22Rv1 (cell line): Measurements from ENCODE around the gene SERPINB7.

Experiments
- H3K27ac ChIP-seq: fragments of 450-650 bp; 2 replicates; pipeline ENCODE4 v1.5.1; 2017
- ZFX ChIP-seq: fragments of 450-650 bp; IDR thresholded peaks from 2 replicates; pipeline ENCODE4 v1.6.1; 2017; ENCODE audit warnings: antibody characterized with exemption, borderline replicate concordance
- TF ChIP-seq, protein P1 (sequence below): fragments of 450-650 bp; IDR thresholded peaks from 2 replicates; pipeline ENCODE4 v1.5.1; 2017; ENCODE audit warnings: mild to moderate bottlenecking

Gene SERPINB7

DNA sequence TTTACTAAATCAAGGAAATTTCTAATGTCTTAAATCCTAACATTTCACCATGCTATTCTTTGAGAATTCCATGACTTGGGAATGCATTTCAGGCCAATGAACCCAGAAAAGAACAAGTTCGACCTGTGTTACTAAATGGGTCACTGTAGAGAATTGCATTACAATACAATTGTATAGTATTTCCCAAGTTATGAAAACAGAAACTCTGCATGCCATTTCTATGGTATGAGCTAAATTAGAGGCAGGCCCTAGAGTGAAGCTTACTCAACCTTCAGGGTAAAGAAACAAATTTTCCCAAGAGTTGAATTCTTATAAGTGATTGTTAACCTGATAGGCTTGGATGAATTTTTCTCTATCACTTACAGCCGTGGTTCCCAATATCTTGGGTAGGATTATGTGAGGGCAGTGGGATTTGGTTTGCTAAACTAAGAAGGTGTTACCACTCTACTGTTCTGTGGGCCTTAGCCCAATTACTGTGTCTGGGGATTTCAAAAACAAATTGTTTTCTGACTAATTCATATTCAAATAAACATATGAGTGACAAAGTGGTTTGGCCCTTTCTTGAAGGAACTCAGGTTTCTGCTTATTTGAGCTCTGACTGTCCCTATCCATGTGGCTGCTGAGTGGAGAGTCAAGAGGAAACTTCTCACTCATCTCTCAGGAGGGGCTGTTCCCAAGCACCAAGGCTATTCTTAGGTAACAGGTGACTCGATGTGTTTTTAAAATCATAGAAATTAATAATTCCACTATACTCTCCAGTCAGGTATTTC lies 11.2 kb upstream of the SERPINB7 start:
- H3K27ac ChIP-seq: no peak overlapping the region

DNA sequence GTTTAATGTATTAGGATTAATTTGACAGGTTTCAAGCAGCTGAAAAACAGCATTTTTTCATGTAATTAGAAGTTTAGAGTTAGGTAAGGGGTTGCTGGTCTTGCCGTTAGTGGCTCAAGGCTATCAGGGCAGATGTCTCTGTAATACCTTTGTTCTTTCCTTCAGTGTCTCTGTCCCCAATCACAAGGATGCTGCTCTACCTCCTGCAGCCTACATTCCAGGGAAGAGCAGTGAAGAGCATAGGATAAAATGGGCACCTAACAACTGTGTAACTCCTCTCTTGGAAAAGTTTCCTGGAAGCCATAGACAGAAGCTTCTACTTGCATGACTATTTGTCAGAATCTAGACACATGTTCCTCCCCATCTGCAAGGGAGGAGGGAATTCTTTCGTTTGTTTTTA lies 9.4 kb upstream of the SERPINB7 start:
- no peak overlapping the region for H3K27ac ChIP-seq
- TF ChIP-seq, protein P1, sequence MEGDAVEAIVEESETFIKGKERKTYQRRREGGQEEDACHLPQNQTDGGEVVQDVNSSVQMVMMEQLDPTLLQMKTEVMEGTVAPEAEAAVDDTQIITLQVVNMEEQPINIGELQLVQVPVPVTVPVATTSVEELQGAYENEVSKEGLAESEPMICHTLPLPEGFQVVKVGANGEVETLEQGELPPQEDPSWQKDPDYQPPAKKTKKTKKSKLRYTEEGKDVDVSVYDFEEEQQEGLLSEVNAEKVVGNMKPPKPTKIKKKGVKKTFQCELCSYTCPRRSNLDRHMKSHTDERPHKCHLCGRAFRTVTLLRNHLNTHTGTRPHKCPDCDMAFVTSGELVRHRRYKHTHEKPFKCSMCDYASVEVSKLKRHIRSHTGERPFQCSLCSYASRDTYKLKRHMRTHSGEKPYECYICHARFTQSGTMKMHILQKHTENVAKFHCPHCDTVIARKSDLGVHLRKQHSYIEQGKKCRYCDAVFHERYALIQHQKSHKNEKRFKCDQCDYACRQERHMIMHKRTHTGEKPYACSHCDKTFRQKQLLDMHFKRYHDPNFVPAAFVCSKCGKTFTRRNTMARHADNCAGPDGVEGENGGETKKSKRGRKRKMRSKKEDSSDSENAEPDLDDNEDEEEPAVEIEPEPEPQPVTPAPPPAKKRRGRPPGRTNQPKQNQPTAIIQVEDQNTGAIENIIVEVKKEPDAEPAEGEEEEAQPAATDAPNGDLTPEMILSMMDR: no peak
- no peak for TF ChIP-seq ZFX

More for the DNA sequence above, 11.2 kb upstream of the SERPINB7 start:
- no peak for TF ChIP-seq ZFX
- TF ChIP-seq, protein P1: no peak

DNA sequence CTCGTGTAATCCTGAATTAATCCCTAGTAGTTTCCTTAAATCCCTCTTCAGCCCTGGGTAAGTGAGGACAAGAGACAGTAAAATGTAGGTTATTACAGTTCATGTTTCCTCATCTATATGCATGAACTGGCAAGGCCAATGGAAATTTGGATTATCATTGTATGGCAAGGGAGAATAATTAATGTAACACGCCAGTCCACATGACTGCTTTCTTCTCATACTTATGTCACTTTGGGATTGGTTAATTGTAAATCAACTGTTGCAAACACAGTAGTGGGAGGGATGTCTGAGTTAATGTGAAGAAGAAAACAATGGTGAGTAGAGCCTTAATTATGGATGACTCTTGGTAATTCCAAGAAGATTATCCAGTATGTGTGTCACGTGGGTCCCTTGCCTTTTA lies 1.7 kb upstream of the SERPINB7 start:
- TF ChIP-seq, protein P1: no peak
- no peak for TF ChIP-seq ZFX

DNA sequence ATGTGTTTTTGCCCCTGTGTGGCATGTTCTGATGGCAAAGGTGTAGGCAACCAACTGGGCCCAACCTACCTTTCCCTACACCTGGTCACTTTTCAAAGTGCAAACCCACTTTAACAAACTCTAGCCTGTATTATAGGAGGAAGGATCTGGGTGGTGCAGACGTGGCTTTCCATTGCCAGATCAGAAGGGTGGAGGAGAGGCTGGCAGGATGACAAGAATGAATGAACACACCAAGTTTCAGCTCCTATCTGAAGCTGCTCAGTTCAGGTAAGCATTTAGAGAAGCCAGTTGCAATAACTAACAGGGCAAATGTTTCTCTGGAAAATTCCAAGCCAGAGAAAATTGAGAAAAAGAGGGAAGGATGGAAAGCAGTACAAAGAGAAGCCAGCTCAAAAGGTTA lies 707 bp upstream of the SERPINB7 start:
- TF ChIP-seq, protein P1: no peak
- TF ChIP-seq ZFX: no peak

More for the DNA sequence above, 1.7 kb upstream of the SERPINB7 start:
- no peak overlapping the region for H3K27ac ChIP-seq

DNA sequence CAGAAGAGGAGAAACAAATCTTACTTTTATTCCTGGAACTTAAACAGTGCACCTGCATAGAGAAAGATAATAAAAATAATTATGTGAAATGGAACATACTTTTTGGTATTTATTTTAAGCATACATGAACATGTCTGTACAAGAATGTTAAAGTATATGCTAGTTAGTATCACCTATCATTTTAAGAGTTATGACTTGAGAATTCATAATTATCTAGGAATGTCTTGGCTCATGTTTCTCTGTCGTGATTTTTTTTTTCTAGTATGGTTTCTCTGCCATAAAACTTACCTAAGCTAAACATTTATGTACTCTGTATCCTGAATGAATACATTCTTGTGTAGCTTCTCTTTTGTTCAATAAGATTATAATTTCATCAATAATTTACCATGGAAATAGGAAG lies 4.2 kb downstream of the SERPINB7 start:
- no peak overlapping the region for H3K27ac ChIP-seq
- TF ChIP-seq, protein P1: no peak
- no peak for TF ChIP-seq ZFX

More for the DNA sequence above, 707 bp upstream of the SERPINB7 start:
- no peak overlapping the region for H3K27ac ChIP-seq

DNA sequence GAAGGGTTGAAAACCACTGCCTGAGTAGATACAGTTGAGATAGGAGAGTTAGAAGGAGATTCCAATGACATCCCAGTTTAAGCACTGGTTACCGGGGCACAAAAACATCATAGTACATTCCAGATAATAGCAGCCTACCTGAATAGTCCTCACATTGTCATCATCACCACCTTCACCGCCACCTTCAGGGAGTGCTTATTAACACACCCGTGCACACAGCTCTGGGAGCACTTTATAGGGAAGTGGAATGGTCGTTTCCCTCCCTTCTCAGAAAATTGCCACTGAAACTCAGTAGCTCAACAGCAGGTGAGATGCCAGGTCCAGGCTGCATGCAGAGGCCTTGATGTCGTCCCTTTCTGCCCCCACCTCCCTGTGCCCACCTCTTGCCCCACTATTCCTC lies 8.2 kb downstream of the SERPINB7 start:
- no peak overlapping the region for H3K27ac ChIP-seq
- no peak for TF ChIP-seq ZFX
- TF ChIP-seq, protein P1: peak; percentile 31

DNA sequence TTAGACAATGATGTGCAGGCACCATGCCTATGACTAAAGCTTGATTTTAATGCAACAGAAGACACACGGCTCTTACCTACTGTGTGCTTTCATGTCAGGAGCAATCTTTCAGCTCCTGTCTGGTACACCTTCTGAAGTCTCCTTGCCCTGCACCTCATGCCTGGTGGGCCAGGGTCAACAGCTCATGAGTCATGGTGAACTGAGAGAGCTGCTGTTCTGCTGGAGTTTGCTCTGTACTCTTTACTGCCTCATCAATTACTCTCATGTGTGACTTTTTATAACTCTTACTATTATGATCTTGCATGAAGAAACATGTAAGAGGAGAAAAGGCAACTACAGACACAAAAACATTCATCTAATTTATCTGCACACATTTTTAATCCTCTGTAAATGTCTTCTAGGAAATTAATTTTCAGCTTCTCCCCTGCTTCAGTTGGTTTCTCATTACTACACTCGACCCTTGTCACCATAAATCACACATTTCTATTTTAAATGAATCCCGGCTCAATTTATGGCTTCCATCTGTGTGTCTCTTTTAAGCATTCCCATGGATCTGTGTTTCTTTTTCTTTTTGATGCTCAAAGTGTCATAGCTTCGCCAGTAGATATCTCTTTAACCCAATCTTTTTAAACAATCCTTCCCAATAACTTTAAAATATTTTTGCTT lies 9.7 kb downstream of the SERPINB7 start:
- H3K27ac ChIP-seq: no peak overlapping the region
- TF ChIP-seq, protein P1: no peak
- no peak for TF ChIP-seq ZFX
